HG03060 (cell line): Measurements from ENCODE around the gene DHX34.
"Not testable (repeated sequence)": the region's sequence is repeated elsewhere in the genome, so short reads cannot be mapped to it uniquely, and the experiment has no call there.

Experiments used
- ATAC-seq: cut with Tn5 transposase; IDR thresholded peaks from one replicate; pipeline ENCODE4 v1.9.1; 2021; ENCODE audit warnings: low read depth, moderate number of reproducible peaks; ENCODE audit not compliant: unreplicated experiment

DHX34 gene

DNA sequence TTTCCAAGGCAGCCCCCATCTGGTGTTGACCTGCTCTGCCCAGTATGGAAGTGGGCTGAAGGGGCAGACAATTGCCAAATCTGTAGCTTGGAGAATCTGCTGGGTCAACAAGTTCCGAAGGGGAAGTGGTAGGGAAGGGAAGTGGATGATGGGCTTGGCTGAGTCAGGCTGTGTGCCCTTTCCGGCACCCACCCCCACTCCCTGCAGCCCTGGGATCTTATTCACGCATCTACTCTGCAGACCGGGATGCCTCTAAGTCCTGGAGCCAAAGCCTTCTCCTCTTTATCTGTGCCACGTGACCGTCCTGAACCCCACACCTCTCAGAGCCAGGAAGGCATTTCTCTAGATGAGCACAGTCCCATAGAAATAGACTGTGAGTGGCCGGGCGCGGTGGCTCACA lies 24.6 kb upstream of the DHX34 start:
- ATAC-seq: no peak

DNA sequence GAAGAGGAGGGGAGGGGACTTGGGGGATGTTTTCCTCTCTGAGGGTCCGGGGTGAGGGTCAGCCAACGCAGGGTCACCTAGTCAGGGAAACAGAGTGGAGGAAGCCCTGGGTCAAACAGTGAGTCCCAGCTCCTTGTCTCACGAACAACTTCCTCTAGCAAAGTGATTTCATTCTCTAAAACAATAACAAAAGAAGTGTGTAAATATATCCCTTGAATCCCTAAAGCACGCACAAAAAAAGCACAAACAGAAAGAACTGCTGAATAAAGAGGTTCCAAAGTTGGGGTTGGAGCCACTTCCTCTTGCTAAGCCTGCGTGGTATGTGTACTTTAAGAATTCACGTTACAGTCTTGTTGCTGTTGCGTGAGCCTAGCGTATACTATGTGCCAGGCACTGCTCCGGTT lies 18.6 kb upstream of the DHX34 start:
- no peak for ATAC-seq

DNA sequence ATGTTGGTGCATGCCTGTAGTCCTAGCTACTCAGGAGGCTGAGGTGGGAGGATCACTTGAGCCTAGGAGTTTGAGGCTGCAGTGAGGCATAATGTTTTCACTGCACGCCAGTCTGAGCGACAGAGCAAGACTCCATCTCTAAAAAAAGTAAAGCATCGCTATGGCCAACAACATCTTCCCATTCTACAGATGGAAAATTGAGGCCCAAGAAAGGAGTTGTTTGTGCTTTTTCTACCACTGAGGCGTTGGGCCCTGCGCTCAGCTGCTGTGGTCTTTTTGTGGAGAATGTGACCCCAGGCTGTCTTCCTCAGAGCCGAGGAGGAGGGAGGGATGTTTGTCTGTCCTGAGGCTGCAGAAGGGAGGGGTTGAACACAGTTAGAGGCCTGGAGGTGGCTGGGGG lies 17.6 kb upstream of the DHX34 start:
- no peak for ATAC-seq

DNA sequence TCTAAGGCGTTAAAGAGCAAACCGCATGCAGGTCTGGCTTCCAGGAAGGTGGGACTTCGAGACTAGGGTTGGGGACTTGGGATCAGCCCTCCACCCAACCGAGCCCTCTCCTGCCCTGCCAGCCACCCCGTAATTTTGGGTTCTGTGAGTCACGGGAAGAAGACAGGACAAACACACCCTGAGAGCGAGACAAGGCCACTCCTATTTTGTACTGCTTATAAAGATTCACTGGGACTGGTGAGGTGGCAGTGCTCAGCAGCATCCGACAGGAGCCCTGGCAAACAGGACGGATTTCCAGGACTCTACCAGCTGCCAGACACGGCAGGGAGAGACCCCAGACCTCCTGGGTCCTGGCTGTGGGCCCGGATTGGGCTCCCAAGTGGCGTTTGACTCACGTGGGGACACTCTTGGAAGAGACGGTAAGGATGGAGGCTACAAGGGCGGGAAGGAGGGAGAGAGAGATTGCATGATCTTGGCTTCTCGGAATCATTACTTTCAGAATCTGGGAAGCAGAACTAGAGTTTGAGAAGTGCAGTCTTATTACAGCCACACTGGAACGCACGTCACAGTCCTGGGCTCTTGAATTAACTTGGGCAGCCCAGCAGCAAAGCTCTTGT lies 17.1 kb upstream of the DHX34 start, which contains the start of gene C5AR2:
TSS of gene C5AR2 (plus strand) at position 245 of the 617 bp plus-strand sequence. CDS start 8,625 bp downstream, outside the sequence.
- ATAC-seq: no peak

DNA sequence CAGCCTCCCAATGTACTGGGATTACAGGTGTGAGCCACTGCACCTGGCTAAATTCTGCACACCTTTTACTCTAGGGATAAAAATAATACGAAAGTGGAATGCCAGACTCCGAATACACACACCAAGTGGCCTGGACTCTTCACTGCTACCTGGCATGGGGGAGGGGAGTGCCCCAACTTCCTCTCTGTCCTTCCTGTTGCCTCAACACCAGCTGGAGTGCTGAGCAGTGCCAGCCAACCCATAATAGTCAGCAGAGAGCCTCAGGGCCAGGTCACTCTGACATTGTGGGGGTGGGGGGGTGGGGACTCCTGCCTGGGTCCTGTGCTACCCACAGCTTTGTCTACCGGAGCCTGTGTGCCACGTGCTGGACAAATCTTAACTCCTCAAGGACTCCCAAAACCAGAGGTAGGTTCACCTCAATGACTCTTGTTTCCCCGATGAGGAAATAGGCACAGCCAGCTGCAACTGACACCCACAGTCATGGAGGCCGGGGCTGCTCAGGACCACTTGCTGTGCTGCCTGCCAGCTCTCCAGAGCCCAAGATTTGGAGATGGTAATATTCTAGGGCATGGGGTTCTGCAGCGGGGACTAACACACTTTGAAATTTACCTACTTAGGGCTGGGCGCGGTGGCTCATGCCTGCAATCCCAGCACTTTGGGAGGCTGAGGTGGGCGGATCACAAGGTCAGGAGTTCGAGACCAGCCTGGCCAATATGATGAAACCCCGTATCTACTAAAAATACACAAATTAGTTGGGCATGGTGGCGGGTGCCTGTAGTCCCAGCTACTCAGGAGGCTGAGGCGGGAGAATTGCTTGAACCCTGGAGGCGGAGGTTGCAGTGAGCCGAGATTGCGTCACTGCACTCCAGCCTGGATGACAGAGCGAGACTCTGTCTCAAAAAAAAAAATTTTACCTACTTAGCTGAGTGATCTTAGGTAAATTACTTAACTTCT lies 12.1 kb upstream of the DHX34 start:
- not testable (repeated sequence) for ATAC-seq

DNA sequence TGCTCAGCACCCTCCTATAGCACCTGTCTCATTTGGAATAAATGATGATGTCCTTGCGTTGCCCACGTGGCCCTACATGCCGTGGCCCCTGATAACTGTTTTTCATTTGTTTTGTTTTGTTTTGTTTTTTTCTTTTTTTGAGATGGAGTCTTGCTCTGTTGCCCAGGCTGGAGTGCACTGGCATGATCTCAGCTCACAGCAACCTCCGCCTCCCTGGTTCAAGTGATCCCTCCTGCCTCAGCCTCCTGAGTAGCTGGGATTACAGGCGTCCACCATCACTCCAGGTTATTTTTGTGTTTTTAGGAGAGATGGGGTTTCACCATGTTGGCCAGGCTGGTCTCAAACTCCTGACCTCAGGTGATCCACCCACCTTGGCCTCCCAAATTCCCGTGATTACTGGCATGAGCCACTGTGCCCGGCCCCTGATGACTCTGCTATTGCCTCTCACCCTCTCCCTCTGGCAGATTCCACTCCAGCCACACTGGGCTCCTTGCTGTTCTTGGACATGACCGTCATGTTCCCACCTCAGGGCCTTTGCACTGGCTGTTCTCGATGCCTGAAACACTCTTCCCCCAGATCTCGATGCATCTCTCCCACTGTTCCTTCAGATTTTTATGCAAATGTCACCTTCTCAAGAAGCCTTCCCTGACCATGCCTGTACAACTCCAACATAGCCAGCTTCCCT lies 9.8 kb upstream of the DHX34 start:
- ATAC-seq: no peak

DNA sequence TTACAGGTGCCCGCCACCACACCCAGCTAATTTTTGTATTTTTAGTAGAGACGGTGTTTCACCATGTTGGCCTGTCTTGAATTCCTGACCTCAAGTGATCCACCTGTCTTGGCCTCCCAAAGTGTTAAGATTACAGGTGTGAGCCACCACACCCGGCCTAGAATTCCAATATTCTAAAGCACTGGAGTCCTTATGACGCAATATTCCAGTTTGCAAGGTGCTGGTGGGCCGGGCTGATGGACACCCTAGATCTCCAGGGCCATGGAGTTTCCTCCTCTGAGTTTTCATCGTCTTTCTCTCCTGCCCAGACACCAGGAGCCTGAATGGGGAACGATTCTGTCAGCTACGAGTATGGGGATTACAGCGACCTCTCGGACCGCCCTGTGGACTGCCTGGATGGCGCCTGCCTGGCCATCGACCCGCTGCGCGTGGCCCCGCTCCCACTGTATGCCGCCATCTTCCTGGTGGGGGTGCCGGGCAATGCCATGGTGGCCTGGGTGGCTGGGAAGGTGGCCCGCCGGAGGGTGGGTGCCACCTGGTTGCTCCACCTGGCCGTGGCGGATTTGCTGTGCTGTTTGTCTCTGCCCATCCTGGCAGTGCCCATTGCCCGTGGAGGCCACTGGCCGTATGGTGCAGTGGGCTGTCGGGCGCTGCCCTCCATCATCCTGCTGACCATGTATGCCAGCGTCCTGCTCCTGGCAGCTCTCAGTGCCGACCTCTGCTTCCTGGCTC lies 8.5 kb upstream of the DHX34 start:
- ATAC-seq: no peak

DNA sequence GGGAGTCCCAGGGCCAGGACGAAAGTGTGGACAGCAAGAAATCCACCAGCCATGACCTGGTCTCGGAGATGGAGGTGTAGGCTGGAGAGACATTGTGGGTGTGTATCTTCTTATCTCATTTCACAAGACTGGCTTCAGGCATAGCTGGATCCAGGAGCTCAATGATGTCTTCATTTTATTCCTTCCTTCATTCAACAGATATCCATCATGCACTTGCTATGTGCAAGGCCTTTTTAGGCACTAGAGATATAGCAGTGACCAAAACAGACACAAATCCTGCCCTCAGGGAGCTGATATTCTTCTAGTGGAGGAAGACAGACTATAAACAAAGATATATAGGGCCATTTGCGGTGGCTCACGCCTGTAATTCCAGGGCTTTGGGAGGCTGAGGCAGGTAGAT lies 7.4 kb upstream of the DHX34 start:
- no peak for ATAC-seq

DNA sequence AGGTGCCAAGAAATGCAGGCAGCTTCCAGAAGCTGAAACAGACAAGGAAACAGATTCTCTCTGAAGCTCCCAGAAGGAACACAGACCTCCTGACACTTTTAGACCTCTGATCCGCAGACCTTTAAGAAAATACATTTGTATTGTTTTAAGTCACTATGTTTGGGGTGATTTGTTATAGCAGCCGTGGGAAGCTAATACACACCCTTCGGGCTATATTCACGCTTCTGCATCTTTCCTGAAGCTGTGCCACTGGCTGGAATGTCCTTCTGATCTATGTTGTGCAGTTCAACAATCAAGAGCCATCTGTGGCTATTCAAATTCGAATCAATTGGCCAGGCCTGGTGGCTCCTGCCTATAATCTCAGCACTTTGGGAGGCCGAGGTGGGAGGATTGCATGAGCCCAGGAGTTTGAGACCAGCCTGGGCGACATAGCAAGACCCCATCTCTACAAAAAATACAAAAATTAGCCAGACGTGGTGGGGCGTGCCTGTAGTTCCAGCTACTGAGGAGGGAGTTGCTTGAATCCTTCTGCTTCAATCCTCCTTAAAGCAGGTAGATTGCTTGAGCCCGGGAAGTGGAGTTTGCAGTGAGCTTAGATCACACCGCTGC lies 5.8 kb upstream of the DHX34 start:
- ATAC-seq: no peak

DNA sequence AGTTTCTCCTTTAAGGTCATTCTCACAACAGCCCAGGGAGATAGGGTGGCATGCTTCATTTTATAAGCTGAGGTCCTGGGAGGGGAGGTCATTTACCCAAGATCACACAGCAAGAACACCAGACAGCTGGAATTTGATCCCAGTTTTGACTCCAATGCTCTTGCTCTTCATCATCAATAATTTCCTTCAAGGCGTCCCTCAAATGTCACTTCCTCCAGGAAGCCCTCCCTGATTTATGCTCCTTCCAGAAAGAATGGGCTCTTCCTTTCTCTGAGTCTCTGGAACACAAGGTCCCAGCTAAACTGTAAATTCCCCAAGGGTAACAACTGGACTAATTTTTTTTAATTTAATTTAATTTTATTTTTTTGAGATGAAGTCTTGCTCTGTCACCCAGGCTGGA lies 4.7 kb upstream of the DHX34 start:
- ATAC-seq: no peak

DNA sequence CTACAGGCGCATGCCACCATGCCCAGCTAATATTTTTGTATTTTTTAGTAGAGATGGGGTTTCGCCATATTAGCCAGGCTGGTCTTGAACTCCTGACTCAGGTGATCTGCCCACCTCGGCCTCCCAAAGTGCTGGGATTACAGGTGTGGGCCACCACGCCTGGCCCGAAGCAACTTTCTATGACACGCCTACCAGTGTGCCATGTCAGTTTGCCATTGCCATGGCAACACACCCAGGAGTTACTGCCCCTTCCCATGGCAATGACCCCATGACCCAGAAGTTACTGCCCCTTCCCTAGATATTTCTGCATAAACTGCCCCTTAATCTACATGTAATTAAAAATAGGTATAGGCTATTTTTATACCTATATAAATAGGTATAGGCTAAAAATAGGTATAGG lies 3.1 kb upstream of the DHX34 start:
- ATAC-seq: not testable (repeated sequence)

DNA sequence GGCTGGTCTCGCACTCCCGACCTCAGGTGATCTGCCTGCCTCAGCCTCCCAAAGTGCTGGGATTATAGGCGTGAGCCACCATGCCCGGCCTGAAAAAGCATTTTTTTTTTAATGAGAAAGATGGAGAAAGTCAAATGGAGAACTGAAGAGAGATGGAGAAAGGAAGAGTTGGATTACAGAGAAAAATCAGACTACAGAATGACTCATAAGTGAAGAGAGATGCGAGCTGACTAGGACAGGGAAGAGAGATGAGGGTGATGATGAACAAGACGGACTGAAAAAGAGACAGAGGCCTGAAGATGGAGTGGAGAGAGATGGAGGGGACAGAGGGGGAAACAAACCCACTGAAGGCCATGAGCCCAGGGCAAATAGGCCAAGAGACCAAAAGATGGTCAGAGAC lies 1.5 kb downstream of the DHX34 start:
- ATAC-seq: no peak

DNA sequence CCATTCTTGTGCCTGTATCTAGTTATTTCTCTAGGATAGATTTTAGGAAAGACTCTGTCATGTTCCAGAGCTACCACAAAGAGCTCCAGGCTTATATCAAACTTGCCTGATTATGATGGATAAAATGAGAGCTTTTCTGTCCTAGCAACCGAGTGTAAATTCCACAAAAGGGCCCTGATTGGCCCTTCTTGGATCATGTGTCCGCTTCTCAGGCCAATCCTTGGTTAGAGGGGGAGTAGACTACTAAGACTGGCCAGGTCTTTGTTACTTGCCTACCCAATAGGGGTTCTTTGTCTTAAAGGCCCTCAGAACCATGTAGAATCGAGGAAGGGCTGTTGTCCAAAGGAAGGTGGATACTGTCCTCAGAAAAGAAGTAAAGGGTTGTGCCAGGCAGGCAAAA lies 2.4 kb downstream of the DHX34 start:
- ATAC-seq: no peak

DNA sequence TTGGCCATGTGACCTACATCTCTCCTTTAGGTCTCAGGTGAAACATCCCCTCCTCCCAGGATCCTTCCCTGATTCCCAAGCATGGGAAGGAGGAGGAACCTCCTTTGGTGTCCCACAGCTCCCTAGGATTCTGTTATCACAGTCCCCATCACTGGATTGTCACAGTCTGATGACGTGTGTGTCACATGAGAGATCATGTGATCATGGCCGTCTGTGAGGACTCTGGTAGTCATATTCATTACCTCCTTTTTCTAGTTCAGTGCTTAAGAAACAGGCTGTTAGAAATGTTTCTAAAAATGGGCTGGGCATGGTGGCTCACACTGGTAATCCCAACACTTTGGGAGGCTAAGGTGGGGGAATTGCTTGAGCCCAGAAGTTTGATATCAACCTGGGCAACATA lies 3.0 kb downstream of the DHX34 start:
- no peak for ATAC-seq

DNA sequence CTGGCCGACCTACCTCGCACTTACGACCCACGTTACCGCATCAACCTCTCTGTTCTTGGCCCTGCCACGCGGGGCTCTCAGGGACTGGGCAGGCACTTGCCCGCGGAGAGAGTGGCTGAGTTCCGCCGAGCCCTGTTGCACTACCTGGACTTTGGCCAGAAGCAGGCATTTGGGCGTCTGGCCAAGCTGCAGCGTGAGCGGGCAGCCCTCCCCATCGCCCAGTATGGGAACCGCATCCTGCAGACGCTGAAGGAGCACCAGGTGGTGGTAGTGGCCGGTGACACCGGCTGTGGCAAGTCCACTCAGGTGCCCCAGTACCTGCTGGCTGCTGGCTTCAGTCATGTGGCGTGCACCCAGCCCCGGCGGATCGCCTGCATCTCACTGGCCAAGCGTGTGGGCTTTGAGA lies 4.2 kb downstream of the DHX34 start:
- ATAC-seq: no peak

DNA sequence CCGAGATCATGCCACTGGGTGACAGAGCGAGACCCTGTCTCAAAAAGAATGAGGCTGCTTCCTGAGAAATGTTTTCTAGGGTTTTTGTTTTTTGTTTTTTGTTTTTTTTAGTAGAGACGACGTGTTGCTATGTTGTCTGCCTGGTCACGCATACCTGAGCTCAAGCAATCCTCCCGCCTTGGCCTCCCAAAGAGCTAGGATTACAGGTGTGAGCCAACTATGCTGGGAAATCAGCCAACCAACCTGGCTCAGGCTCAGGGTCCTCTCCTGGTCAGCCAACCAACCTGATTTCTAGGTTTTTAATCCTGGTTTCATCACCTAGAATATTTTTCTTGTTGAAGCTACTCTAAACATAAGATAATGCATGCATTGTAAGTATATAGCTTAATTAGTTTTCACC lies 7.8 kb downstream of the DHX34 start:
- no peak for ATAC-seq

DNA sequence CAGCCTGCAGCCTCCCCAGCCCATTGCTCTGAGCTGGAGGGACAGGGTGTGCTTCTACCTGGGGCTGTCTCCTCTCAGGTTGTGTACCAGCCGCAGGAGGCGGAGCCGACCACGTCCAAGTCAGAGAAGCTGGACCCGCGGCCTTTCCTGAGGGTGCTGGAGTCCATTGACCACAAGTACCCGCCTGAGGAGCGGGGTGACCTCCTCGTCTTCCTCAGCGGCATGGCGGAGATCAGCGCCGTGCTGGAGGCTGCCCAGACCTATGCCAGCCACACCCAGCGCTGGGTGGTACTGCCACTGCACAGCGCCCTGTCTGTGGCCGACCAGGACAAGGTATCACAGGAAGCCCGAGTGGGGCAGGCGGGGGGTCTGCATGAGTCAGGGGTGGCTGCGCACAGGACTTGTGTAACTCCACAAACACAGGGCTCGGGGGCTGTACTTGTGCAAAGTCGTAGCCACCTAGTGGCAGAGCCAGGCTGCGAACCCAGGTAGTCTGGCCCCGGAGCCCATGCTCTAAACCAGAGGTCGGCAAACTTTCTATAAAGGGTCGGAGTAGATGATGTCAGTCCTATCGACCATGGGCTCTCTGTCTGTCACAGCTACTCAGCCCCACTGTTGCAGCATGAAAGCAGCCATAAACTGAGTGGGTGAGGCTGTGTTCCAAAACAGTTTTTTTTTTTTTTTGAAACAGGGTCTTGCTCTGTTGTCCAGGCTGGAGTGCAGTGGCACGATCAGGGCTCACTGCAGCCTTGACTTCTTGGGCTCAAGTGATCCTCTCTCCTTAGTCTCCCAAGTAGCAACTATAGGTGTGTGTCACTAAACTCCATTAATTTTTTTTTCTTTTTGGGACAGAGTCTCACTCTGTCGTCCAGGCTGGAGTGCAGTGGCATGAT lies 8.9 kb downstream of the DHX34 start:
- ATAC-seq: no peak

DNA sequence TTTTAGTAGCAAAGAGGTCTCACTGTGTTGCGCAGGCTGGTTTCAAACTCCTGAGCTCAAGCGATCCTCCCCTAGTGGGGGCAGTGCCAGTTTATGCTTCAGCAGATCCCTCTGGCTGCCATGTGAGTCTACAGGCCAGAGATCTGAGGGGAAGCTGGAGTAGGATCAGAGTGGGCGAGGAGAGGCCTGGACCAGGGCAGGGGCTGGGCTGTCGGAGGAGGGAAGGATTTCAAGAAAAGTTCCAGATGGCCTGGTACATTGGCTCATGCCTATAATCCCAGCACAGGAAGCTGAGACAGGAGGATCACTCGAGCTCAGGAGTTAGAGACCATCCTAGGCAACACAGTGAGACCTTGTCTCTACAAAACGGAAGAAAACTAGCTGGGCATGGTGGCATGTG lies 9.8 kb downstream of the DHX34 start:
- no peak for ATAC-seq

DNA sequence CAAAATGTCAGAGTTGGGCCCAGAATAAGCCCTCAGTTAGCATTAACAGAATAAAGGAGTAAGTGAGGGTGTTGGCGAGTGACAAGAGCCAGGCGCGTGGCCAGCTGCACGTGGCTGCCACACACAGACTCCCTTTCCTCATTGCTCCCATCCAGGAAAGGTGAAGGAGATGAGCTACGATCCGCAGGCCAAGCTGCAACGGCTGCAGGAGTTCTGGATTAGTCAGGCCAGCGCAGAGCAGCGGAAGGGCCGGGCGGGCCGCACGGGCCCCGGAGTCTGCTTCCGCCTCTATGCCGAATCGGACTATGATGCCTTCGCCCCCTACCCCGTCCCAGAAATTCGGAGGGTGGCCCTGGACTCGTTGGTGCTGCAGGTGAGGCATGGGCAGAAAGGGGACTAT lies 13.2 kb downstream of the DHX34 start:
- ATAC-seq: no peak
